ENCODE measurements around the gene MED13.
"Not testable (repeated sequence)": the region's sequence is repeated elsewhere in the genome, so short reads cannot be mapped to it uniquely, and the experiment has no call there.

Gene MED13

GRCh38 chr17:61895391-61895790 lies 169.7 kb downstream of the MED13 start:
- no peak for DNase-seq

GRCh38 chr17:61894310-61894709 lies 170.8 kb downstream of the MED13 start:
- not testable (repeated sequence) for DNase-seq
